GM19239 (cell line): Measurements from ENCODE around the gene ETS1.
A peak's percentile ranks its signal among the peaks of the same experiment; 100 is the strongest.

Source experiments
- DNase-seq: peaks from one replicate; pipeline ENCODE4 v3.0.0; 2011; ENCODE audit warnings: low spot score; ENCODE audit not compliant: insufficient read length
- FAIRE-seq: peaks from 2 replicates; lab custom pipeline; 2011; peaks lifted over from hg19 to GRCh38; lab: Jason Lieb, UNC

The ETS1 gene

DNA sequence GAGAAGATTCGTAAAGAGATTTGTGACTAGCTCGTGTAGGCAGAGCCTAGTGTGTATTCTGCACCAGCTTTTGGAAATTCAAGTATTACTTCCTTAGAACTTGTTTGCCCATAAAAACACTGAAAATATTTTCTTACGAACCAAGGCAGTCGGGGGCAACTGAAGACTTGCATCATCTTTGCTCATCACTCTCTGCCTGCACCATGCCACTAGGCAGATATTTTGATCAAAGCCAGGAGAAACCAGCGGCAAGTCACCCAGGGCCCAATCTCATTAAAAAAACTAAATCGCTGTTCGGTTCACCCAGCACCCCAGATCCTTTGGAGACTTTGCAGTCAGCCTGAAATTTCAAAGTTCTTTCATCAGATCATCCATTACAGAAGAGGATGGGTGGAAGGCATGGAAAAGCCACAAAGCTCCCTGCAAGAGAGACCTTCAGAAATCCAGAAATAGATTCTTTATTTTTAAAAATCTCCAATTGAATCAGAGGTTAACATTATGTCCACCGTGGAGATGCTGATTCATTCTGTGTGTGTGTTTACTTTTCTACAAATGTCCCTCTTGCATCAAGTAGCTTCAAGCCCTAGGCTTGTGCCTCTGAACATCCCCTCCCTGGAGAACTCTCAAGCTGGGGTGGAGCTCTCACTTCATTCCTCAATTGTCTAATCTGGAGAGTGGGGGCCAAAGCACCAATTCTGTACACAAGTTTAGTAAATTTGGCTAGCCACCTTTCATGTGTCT is 78.4 kb downstream of the ETS1 start:
- FAIRE-seq (peak; percentile 69), DNase-seq (no peak)

DNA sequence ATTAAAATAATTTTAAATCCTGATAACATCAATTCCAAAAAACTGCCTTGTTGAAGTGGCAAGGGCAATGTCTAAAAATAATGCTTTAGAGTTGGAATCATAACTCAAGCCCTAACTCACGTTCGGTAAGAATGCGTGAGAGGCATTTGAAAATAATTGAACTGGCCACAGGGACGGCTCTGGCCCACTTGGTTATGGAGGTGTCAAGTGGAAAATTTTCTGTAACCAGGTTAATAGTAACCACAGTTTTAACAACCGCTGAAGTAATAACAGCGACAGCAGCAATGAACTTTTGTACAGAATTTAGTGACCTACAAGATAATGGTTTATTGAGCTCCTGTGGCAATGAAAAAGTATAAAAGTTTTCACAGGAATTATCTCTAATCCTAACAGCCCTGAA is 79.4 kb downstream of the ETS1 start:
- DNase-seq (no peak), FAIRE-seq (peak; percentile 78)

DNA sequence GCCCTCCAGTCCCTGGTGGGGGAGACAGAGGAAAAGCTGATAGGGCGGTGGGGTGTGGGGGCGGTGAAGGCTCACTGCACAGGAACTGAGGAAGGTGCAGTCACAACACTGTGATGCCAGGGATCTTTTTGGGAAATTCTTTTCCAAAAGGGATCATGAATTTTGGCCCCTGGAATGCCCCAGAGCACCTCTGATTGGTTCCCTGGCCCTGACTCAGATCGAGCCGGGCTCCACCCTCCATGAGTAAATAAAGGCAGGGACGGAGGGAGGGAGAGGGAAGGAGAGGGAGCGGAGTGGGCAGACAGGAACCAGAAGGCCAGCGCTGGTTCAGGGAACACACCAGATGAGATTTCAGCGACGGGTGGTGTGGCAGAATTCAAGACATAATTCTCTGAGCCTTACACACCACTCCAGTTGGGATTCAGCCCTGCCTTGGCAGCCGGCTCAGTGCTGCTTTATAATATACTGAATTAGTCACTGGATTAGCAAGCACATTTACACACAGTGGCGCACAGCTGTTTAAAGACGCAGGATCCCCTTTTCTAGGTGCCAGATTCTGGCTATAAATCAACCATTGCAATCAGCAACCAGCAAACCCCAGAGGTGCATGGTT is 80.3 kb downstream of the ETS1 start:
- DNase-seq (no peak), FAIRE-seq (peak; percentile 67)

DNA sequence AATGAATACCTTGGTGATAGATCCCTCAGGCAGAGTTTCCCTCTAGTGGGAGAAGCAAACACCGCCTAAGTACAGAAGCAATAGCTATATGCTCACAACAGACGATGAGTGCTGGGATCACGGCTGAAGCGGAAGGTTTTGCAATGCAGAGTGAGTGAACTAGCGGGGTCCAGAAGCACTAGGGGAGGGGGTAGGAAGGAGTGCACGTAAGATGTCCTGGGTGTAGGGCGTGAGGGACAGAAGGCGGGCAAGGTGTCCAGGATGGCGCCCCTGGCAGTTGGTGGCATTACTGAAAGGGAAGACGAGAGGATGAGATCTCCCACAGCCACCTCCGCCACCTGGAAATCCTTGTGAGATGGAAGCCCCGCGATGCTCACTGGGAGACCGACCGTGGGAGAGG is 81.0 kb downstream of the ETS1 start:
- FAIRE-seq, result no peak

DNA sequence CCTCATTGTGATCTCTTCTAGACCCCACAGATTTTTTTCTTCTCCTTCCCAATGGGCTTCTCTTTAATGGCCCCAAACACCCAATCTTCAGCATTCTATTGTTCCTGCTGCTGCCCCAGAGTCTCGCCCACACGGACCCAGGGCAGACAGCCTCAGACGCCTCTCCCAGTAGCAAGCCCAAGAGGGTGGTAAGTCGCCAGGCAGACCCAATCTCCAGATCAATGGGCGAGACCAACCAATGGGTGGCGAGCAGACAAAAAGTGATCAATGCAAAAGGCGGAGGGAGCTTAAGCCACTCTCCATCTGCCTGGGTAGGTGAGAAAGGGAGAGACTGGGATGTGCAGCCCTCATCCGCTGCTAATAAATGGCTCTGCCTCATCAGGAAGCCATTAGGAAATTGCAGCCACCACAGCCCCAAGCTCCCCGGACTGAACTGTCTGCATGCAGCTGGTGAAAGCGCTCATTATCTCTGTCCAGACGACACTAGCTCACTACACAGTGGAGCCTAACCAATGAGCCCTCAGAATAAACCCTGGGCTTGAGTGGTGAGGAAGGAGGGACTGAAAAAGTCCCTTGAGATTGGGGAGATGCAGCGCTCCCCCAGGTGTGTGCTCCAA is 81.8 kb downstream of the ETS1 start:
- no peak for FAIRE-seq
- DNase-seq, result no peak

More for the DNA sequence above, 81.0 kb downstream of the ETS1 start:
- DNase-seq, result no peak

DNA sequence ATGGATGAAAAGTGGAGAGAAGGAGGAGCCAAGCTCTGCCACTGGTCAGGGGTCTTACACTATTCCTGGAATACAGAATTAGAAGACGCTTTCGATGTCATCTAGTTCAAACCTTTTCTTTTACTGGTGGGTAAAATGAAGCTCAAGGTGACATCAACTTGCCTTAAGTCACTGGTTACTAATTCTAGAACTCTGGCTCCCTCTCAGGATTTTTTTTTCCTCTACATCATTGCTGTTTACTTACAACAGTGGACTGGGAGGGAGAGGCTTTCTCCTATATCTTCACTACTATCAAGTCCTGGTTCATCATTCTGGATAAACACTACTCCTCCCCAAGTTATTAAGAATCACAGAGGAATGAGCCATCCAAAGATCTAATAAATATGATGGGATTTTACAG is 82.9 kb downstream of the ETS1 start:
- no peak for DNase-seq
- peak; percentile 71 for FAIRE-seq

DNA sequence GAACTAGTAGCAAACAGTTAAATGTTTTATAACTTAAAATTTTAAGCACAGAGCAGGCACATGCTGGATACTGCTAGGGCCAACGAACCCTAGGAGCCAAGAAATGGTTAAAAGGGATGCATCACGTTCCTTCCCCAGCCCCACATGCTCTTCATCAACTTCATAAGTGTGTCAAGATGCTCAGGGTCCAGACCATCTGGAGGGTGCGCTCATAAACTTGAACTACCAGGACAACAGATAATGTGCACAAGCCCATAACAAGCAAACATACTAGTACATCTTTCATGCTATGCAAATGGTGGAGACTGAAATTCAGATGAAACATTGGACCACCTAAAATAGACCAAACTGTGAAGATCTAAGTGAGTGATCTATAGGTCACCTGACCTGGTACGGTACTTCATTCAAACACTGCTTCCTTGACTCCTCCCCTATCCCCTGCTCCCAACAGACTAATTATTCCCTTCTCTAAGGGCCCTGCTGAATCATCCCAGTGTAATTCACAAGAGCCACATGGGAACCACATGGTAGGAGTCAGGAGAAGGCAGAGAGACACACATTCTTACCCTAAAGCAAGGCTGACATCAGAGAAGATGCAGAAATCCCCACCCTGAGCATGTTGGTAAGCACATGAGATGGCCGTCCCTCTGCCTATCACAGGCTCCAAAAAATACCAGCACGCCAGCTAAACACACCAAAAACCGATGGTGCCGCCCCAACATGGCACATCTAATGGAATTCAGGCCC is 83.9 kb downstream of the ETS1 start:
- no peak for DNase-seq

DNA sequence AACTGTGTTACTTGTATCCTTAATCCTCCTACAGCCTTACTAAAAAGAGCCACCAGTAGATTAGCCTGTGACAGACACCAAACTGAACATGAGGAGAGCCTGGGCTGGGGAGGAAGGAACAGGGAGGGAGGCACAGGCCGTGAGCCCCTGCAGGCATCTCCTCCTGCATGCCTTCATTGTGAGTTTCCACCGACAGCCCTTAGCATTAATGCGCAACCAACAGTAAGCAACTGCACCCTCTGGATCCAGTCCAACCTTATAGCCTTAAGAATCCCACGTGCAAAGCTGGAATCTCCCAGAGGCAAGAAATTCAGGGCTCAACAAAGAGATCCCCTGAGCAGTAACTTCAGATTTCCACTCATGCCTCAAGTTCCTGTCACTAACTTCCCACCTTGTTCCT is 84.6 kb downstream of the ETS1 start:
- DNase-seq (no peak), FAIRE-seq (no peak)

More for the DNA sequence above, 83.9 kb downstream of the ETS1 start:
- FAIRE-seq, result peak; percentile 51

DNA sequence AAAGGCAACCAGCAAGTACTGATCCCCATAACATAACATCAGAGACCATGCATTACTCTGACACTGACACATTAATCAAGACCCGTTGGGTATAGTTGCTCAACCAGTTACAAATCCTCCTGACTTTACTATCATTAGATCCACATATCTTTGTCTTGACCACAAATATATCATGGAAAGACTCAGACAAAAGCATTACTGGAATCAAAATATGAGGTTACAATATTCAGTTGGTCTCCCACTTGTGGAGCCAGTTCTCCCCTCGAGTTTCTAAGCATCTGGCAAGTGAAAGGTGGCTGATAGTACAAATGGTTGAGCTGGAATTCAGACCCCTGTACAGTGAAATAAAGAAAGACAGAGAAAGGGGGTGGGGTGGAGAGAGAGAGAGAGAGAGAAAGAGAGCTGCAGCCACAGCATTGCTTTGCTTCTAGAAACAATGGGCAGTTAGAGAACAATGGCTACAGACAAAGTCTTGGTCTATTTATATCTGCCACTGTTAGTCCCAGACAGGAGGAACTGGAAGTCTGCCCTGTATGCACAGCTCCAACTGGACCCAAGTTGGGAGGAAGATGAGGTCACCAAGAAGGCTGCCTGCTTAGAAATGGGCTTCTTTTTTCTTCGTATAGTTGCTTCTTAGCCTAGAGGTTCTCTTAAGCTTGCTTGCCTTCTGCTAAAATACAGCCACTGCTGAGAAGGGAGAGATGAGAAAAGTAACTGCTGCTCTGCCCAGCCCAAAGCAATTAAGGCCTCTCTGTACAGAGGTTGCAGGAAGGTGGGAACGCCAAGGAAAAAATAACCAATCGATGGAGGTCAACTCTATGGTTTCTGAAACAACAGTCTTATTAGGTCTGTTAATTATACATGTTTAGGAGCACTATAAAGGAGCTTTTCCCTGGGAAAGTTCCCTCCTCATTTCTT is 85.5 kb downstream of the ETS1 start:
- no peak for DNase-seq
- peak; percentile 71 for FAIRE-seq

DNA sequence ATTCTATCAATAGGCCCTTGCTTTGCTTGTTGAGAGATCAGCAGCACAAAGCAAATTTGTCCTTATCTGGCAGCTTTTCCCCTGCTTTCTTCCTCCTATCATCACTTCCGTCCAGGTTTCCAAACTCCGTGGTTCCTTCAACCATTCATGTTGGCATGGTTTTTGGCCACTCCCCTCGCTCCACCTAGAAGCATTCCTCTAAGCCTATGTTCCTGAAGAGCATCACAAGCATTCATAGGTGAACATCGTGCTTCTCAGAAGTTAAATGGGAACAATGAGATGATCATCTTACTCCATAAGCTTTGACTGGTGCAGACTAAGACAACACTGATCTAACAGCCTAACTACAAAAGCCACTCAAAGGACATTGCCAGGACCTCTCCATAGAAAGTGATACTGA is 86.3 kb downstream of the ETS1 start:
- peak; percentile 51 for FAIRE-seq
- no peak for DNase-seq

DNA sequence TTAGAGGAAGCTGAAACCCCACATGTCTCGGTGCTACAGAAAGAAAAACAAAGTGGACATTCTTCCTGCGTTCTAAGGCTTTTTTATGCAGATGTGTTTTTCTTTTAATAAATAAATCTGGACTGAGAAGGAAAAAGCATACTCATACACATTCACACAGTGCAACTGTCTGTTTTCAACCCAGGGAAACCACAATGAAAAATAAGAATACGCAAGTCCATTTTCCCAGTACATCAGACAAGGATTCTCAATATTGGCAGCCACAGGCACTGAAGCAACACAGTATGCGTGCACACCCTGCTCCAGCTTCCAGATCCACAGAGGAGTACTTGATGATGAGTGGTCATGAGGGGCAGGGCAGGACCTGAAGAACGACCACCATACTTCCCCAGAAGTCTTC is 86.9 kb downstream of the ETS1 start:
- FAIRE-seq, result no peak
- DNase-seq, result no peak

DNA sequence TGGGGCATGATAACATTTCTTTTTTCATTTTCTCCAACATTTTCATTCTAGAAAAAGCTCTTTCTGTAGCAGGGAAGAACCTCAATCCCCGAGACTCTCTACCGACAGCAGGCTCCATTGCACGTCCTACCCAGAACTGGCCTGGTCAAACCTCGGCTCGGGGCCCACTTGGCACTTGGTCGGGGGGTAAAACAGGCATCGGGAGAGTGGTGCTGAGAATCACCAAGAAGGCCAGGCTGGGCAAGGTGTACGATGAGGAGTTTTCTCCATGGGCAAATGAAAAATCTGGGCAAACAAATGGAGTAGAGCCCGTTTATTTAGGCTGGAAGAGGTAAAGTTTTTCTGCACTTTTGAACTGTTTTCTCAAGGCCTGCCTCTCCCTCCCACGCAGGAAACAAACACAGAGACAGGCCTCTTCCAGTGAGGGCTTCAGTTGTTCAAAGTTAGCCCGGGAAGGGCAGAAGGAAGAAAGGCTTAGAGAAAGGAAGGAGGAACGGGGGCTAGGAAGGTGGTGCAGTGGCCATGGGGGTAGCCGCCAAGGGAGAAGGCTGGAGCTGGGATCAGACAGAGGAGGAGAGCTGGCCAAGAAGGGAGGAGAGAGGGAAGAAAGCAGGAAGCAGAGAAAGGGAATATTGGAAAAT is 87.6 kb downstream of the ETS1 start:
- DNase-seq (no peak), FAIRE-seq (no peak)

DNA sequence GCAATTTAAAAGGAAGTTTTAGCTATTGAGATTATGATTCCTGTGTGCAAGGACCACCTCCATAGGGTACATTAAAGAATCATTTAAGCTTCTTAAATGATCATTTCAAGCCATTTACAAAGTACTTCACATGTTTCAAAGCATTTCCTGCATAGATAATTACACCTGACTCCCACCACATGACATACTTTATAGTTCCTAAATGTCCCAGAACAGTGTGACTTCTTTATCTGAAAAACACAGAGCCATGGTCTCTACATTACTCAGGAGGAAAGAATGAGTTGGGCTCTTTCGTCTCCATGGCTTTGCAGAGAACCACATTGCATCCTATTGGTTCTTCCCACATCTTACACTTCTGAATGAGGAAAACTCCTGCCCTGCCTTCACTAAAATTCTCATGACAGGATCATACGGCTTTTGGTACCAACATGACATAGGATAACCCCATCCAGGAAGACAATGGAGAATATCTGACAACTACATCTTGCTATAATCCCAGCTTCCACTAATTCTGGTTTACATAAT is 88.6 kb downstream of the ETS1 start:
- peak; percentile 79 for FAIRE-seq
- DNase-seq, result no peak

DNA sequence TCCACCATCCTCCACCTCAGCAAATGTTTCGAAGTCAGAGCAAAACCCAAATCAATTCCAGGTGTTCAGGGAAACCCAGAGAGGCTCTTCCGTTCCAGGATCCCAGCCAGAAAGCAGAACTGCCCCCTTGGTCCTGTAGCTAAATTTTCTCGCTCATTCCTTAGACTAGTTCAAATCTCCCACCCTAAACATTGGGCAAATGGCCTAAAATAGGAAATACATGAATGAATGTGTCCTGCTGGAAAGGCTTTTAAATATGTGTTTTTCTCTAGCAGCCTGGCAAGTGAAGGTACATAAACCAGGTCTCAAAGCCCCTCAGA is 89.6 kb downstream of the ETS1 start:
- FAIRE-seq, result no peak
- no peak for DNase-seq

DNA sequence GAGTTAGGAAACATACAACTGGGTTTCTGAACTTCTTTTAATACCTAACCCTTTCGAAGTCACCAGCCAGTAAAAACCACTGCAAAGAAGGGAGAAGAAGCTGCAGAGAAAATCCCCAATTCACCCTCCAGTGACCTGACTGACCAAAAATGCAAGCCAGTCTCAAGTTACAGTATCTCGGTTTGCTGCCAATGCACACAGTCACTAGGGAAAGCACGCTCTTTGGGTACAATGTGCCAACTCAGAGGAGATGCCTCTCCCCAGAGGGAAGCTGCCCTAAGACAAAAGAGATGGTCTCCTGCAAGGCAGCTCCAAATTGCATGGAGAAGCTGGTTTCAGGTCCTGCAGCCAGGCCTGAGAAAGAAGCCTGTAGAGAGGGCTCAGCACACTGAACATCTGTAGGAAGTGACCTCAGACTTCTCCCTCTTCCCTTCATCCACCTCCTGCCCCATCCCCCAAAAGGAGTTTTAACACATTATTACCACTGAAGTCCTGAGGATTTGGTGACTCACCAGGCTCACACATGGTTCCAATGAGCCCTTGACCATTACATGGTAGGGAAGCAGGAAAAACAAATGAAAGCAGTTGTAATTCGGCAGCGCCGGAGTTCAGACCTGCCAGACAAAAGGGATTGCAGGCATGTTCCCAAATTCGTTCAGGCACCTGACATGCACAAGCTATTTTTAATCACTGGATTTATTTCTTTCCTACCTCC is 90.1 kb downstream of the ETS1 start:
- DNase-seq (no peak), FAIRE-seq (peak; percentile 96)

DNA sequence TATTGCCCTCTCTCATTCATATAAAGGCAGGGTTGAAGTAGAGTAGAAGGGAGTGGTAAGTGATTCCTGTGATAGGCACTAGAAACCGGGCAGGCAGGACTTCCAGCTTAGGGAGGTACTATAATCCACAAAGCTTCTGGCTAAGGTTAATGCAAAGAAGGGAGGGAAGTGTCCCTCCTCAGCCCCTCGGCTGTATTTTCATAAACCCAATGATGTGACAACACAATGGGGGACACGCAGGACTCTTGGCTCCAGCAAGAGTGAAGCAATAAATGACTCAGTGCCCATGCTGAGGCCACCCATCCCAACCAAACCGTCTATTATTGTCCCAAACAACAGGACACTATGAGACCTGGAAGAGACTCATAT is 90.7 kb downstream of the ETS1 start:
- FAIRE-seq, result no peak
- no peak for DNase-seq

DNA sequence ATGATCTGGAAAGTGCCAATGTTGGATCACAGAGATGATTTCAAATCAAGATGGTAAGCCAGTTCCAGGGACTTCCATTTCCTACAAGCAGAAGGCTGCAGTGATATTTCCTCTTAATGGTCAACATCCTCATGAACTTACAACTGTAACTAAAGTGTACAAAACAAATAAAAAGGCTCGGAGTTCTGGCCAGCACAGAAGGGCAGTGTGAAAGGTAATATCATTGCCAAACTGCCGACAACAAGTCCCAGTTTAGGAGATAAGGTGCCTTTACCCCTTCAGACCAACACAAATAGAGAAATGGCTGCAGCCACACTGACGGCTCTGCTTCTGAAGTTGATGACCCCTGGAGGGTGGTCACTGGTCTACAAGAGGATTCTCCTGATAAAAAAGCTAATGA is 91.1 kb downstream of the ETS1 start:
- FAIRE-seq (peak; percentile 33), DNase-seq (no peak)

DNA sequence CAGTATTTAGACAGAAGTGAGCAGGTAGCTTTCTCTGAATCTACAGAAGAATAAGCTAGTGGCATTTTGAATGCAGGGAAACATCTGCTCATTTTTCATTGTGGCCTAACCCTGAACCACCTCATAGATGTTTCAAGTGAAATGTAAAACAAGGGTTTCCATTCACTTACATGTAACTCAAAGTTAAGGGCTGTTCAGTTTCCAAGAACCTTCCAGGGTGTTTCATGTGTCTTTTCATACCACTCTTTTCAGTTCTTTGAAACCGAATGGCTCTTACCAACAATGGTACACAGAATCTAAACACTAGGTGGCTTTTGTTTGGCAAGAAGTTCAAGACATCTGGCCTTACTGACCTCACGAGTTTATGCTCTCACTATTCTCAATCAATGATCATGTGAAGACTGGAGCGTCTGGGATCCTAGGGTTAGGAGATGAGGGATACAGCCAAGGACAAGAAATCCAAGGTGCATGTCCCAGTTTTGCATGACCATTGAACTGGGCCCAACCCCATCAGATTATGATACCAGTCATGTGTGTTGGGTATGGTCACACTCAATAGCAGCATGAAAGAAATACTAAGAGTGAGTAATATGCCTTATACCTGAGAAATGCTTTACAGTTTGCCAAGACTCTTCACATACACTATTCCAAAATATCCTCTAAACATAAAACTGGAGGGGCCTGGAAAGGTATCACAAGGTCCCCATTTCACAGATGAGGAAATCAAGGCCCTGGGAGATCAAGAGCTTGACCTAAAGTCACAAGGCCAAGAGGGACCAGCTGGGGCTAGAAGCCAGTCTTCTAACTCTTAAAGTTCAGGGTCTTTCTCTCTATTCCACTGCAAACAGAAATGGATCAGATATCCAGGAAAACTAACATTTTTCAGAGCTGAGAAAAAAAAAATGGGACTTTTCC is 92.7 kb downstream of the ETS1 start:
- DNase-seq (no peak), FAIRE-seq (peak; percentile 91)
